Jurkat, Clone E6-1 (cell line): ENCODE results near the gene DUSP9.

ENCODE experiments used
- DNase-seq: peaks from one replicate; pipeline ENCODE4 v3.0.0-alpha.2; 2011; ENCODE audit warnings: low read depth, low spot score
- H3K4me3 ChIP-seq: 2 replicates; pipeline ENCODE4 v1.5.1; 2011; ENCODE audit warnings: mild to moderate bottlenecking, low read length, control low read depth, moderate library complexity

DUSP9 gene

DNA sequence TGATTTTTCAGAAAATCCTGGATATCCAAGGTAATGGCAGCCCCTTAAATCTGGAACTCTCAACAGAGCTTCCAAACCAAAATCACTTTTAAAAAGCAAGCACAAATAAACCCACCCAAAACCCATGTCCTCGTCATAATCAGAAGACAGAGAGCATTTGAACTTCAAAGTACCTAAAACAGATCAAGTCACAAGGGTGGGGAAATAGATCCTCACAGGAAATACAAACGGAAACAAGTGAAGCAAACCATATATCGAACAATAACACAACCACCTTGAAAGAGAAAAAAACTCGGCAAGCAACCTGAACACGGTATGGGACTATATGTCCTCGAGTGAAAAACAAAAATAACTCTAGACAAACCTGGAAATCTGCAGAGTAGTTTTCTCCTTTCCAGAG, 32.2 kb upstream of the DUSP9 start:
- no peak for DNase-seq
- no peak overlapping the region for H3K4me3 ChIP-seq

DNA sequence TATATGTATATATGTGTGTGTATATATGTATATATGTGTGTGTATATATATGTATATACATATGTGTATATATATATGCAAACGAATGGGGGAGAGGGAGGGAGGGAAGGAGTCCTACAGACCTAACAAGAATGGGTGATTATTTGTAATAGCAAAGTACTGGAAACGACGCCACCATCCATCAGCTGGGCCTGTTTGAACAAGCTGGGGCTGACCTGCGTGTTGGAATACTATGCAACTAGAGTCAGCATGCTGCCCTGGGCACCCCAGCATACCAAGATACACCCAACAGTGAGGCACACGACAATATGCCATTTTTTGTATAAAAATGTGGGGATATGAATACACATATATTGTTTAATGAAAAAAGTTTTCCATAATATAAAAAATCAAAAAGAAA, 26.4 kb upstream of the DUSP9 start:
- no peak overlapping the region for H3K4me3 ChIP-seq

DNA sequence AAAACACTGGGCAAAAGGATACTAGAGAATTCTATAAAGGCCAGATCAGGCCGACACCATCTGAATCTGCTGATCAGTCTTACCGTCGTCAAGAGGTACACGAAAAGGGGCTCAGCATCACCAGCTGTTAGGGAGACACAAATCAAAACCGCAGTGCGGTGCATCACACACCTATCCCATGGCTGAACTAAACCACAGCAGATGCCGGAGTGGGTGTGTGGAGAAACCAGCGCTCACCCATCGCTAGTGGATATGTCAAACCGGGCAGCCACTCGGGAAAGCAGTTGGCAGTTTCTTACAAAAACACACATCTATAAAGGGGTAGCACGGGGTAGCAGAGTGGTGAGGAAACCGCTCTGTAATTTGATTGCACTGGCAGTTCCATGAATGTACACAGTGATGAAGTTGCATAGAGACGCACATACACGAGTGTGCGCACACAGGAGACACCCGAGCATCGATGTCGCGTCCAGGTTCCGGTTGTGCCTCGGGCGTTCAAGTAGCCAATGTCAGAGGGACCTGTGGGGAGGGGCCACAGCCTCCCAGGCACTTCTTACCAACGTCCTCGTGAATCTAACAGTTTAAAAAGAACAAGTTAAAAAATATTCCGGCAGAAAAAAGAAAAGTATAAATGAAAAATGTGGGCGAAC, 24.9 kb upstream of the DUSP9 start:
- no peak for DNase-seq
- no peak overlapping the region for H3K4me3 ChIP-seq

More for the DNA sequence above, 26.4 kb upstream of the DUSP9 start:
- no peak for DNase-seq

DNA sequence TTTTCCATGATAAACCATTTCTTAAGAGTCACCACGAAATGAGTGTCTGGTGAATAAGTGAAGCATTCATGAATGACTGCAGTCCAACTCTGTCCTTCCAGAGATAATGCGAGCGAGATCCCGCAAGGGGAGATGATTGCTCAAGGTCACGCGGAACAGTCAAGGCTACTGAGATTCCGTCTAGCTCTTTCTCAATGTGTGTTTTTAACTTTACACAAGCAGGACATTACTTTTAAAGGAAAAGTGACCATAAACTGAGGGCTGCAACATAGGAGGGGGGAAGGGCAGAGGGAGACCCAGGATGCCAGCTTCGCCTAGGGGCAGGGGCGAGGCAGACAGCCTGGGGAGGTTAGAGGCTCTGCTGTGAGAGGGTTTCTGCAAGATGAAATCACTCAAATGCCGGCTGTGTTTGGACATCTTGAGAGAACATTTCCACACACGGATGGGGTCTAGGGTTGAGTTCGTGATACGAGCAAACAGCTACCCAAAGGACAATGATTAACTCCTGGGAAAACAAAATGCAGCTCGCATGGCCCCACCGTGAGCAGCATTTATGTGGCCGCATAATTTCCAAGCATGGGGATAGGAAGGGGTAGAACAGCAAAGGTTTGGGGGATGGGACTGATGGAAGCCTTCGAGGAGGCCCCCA, 24.2 kb upstream of the DUSP9 start:
- no peak for DNase-seq
- no peak overlapping the region for H3K4me3 ChIP-seq

DNA sequence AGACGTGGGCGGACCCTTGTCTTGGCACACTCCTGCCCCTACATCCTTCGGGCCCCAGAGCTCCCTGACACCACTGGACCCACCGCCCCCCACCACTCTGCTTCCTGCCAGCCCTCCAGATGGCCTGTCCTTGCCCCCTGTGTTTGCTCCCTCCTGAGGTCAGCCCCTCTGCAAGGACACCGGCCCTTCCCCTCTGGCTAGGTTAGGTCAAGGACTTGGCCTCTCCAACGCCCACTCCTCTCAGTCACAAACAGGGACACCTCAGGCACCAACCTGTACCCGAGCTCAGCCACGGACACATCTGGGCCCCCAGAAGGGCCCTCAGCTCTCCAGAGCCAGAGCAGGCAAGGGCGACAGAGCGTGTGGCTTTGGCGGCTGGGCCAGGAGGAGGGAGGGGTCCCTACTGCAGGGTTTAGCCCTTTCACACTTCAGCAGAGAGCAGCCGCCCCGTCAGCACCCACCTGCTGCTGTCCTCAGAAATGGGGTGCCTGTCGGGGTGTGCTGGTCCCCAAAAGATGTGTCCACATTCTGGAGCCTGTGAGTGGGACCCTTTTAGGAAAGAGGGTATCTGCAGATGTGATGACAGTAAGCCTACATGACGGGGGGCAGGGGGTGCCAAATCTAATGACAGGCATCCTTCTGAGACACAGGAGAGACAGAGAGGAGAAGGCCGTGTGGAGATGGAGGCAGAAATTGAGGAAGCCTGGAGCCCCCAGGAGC, 23.5 kb upstream of the DUSP9 start:
- no peak overlapping the region for H3K4me3 ChIP-seq
- no peak for DNase-seq

DNA sequence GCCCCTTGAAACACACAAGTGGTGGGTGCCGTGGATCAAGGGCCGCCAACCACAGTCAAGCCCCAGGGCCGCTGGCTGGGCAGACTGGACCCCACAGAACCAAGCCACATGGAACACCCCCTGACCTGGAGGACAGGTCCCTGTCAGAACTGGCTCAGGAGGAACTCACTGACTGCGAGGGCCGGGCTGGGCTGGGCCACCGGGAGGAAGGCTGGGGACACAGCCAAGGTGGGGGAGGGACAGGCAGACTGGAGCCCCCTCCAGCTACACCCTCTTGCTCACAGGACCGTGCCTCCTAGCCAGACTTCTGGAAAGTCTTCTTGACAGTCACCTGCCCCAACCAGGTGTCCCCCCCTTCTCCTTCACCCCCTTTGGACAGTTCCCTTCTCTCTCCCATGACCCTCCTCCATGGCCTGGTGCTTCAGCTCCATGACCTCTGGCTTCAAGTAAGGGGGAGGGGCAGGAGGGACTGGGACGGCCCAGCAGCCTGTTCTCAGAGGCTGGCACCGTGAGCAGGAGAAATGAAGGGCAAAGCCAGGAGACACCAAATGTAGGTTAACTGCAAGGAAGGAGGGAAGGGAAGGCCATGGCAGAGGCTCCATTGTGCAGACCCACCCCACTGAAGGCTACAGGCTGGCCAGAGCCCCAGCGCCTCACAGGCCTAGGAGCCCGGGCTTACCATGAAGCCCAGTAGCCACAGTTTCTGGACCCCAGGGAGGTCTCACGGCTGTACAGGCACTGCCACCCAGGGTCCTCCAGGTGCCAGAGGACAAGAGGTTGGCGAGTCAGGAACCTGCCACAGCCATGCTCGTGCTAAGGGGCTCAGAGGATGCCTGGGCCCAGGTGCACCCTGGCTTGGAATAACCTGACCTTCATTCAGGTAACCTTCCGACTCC, 22.6 kb upstream of the DUSP9 start:
- no peak for DNase-seq
- H3K4me3 ChIP-seq, result no peak overlapping the region

DNA sequence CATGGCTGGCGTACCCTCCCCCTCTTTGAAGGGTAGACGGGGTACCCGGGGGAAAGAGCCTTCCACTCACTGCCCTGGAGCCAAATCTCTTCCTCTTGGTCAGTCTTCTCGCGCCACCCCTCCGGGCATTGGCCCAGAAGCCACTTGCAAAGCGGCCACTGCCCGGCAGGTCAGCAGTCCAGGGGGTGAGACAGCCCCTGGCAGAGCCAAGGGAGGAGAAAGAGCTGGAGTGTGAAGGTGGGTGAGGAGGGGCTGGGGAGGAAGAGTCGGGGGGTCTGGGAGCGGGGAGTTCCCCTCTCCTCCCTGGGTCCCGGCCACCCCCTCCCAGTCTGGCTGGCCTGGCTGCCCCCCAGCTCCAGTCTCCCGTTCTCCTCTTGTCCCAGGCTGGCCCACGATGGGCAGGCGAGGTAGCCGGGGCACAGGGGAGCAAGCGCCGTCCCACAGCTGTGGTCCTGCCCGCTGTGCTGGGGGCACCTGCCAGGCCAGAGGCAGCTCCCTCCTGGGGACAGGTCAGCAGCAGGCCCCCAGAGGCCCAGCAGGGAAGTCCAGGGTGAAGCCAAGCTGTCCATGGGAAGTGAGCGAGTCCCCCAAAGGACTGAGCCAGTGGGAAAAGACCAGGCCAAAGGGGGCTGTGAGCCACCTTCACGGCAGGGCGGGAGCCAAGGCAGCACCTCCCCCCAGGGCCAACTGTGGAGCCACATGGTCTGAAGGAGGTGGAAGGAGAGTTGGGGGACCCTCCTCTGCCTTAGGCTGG, 21.6 kb upstream of the DUSP9 start:
- DNase-seq, result no peak
- no peak overlapping the region for H3K4me3 ChIP-seq

DNA sequence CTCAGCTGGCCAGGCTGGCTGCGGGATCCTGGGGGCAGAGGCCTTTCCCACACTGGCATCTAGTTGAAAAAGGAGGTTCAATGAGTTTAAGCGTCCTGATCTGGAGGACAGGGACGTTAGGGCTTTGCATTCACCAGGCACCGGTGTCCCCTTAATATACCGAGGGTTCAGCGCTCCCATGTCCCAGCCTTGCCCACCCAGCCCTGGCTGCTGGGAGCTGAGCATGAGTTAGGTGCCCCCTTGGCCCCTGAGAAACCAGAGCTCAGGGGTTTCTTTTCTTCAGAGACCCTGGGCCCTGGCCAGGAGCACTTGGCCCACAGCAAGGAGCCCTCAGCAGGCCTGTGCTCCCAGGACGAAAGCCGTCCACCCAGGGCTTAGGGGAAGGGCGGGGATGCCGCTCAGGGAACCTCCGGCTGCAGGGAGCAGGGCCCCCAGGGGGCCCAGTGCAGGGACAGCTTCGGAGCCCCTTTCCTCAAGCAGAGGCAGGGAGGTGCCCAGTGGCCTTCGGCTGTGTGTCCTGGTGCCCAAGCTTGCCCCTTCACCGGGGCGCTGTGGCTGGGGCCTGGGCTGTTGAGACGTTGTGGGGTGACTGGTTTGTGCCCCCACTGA, 20.9 kb upstream of the DUSP9 start:
- no peak for DNase-seq
- H3K4me3 ChIP-seq, result no peak overlapping the region

DNA sequence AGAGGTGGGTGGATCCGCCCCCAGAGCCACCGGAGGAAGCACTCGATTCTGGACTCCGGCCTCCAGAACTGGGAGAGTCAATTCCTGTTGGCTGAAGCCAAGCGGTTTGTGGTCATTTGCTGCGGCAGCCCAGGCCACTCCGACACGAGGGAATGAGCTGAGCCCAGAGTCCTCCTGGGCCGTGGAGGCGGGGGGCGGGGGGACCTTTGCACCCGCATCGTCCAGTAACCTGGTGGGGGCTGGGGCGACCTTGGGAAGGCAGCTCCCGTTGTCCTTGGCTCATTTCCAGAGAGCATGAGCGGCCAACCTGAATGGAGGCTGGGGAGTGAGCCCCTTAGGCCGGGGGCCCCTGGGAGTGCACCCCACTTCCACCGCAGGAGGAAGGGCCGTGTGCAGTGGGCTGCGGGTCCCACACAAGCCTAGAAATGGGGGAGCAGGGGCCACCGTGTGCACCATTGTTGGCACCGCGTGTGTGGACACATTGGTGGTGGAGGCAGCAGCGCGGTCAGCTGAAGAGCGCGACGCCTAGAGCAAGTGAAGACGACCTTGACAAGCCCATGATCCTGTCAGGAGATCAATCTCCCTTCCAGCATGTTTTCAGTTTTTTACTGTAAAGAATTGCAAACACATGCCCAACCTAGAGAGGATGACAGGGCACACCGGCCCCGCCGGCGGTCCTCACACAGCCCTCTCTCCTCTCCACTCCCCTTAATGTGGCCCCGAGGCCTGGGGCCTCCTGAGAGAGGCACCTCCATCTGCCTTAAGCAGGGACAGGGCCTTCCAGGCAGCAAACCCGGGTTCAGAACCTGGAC, 19.9 kb upstream of the DUSP9 start:
- H3K4me3 ChIP-seq, result no peak overlapping the region
- DNase-seq, result no peak

DNA sequence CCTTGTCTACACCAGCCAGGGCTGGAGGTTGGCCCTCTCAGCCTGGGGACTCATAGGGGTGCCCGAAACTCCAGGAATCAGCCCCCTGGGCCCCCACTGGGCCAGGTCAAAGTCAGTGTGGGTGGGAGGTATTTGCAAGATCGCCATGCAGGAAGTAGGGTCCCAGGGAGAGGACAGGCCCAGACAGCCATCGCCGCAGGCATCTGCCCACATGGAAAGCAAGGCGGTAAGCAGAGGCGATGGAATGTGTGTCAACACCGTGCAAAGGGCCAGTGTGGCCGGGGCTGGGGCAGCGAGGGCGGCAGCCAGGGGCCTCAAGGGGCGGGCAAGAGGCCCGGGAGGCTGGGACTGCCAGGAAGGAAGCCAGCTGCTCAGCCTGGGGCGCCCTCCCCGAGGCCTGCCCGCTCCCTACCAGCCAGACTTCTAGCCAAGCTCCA, 19.3 kb upstream of the DUSP9 start:
- no peak overlapping the region for H3K4me3 ChIP-seq
- DNase-seq, result no peak

DNA sequence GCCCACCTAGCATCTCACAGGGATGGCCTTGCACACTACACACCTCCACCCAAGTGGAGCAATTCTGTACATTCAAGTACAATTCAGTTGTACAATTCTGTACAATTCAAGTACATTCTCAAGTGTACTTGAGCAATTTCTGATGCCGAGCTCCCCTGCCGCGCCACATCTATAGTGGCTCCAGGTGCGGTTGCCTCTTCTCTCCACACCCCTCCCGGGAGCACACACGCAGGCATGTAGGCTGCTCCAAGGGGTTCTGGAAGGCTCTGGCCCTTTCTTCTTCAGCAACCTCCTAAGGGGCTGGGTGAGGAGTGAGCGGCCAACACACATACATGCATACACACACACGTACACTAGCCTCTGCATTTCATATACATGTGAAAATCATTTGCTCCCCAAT, 18.9 kb upstream of the DUSP9 start:
- H3K4me3 ChIP-seq, result no peak overlapping the region
- DNase-seq, result no peak

DNA sequence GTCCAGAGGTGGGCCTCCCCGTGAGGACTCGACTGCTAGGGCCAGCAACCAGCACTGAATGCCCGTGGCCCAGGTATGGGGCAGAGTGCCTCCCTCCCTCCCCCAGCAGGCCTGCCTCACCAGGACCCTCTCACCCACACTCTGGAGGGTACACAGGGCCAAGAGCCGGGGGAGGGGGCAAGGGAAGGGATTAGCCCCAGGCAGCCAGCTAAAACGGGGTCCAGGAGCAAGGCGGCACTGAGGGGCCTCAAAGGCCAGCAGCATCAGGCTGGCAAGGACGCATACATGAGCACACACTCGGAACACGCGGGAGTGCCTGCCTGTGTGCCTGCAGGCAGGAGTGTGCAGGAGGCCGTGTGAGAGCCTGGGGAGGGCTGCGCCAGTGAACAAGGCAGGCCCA, 18.3 kb upstream of the DUSP9 start:
- H3K4me3 ChIP-seq, result no peak overlapping the region
- DNase-seq, result no peak

DNA sequence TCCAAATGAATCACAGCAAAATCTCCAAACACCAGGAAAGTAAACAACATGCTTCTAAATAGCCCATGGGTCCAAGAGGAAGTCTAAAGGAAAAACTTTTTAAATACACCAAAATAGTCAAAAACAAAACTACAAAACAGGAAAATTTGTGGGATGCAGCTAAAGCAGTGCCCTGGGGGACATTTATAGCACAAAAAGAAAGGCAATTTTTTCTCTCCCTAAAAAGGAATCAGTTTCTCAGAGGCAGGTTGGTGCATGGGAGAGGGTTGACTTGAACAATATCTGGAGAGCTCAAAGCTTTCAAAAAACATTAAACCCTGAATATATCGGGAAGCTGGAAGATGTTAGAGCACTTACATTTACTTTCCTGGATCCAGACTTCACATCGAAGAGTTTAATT, 15.7 kb upstream of the DUSP9 start:
- DNase-seq, result no peak

DNA sequence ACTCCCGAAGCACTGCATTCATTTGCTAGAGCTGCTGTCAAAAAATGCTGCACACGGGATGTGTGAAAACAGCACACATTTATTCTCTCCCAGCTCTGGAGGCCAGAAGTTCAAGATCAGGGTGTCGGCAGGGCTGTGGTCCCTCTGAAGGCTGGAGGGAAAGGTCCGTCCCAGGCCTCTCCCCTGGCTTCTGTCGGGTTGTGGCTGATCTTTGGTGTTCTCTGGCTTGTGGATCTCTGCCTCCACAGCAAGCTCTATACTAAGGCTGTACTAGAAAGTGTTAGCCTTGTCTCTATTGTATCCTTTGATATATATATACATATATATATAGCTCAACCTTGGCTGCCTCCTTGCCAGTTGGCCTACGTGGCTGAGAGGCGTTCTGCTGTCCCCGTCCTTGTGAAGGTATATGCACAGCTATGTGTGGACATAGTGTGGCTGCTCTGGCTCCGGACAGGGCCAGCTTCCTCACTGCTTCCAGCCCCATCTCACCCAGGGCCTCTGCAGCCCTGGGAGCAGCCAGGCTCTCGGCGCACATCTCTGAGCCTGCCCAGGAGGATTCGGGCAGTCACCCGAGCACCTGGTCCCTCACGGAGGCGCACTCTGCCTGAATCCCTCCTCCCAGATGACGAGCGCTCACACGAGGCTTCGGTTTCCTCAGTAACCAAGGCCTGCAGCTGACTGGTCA, 15.0 kb upstream of the DUSP9 start:
- DNase-seq, result no peak
- H3K4me3 ChIP-seq, result no peak overlapping the region

More for the DNA sequence above, 15.7 kb upstream of the DUSP9 start:
- H3K4me3 ChIP-seq, result no peak overlapping the region

DNA sequence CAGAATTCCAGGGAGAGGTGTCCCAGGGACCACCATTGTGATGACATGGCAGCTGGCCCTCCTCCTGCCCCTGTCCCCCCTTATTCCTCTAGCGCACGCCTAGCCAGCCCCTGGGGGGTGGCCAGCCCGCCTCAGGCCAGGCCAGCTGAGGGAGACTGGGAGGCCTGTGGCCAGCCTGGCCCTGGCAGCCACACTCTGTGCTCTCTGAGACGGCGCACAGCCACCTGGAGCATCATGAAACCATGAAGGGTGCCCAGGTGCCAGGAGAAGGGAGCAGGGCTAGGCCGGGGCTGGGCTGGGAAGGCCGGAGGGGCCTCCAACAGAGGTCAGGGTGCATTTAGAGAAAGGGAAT, 14.4 kb upstream of the DUSP9 start:
- DNase-seq, result no peak
- H3K4me3 ChIP-seq, result no peak overlapping the region

DNA sequence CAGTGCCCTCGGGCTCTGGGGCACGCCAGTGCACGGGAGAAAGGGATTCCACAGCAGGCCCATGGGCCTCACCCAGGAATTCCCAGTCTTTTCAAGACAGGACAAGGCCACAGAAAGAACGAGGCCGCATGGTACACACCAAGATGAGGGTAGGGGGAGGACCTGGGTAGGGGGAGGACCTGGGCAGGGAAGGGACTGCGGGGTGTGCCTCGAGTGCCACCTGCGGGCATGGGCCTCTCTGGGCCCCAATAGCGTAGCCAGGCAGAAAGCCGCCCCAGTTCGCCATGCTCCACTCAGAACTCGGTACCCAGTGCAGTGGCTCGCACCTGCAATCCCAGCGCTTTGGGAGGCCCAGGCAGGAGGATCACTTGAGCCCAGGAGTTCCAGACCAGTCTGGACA, 14.0 kb upstream of the DUSP9 start:
- H3K4me3 ChIP-seq, result no peak overlapping the region
- DNase-seq, result no peak

DNA sequence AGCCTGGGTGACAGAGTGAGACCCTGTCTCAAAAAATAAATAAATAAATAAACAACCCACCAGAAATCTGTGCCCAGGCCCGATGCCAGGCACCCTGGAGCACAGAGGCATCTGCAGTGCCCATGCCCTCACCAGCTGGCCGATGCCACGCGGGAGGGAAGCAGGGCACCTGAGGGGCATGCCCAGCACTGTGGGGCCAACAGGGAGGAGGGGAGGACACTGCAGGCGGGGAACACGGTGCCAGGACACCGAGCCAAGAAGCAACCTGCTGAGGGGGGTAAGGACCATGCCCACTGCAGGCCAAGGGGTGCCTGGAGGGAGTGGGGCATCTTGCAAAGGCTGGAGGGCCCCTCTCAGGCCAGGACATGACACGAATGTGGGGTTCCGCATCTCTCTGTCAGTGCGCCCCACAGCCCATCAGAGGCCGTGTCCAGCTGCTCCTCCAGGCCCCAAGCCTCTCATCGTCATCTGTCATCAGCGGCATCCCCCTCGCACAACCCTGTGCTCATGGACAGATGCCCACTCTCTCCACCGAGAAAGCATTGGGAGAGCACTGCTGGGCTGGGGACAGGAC, 13.3 kb upstream of the DUSP9 start:
- DNase-seq, result no peak

More for the DNA sequence above, 13.3 kb upstream of the DUSP9 start:
- no peak overlapping the region for H3K4me3 ChIP-seq
